K562 (cell line): ENCODE results near the gene TRIM34.

Experiments used
- CEBPB ChIP-seq: fragments of 450-650 bp; IDR thresholded peaks from 2 replicates; pipeline ENCODE4 v1.6.1; 2016; ENCODE audit warnings: missing genetic modification characterization, missing compliant biosample characterization
- KAT8 ChIP-seq: fragments of 450-650 bp; IDR thresholded peaks from 2 replicates; pipeline ENCODE4 v1.6.1; 2016; ENCODE audit warnings: low read depth, mild to moderate bottlenecking
- RAD21 ChIP-seq, 2 experiments: fragments of 250-450 bp in 1 of 2; fragments of 450-650 bp in 1 of 2; sonication (Bioruptor Pico) in 1 of 2; formaldehyde crosslinking in 1 of 2; IDR thresholded peaks in 1 of 2; conservative IDR thresholded peaks in 1 of 2; 2 replicates each; pipeline versions ENCODE4 v1.4.0 to v1.8.0; 2020 to 2022; ENCODE audit warnings: mild to moderate bottlenecking in 2 of 2, moderate library complexity in 1 of 2
- USF2 ChIP-seq: sonication (generic); formaldehyde crosslinking; IDR thresholded peaks from 2 replicates; pipeline ENCODE4 v1.5.0; 2020; ENCODE audit warnings: missing genetic modification reagents

GRCh38 chr11:5688482-5688881 lies 63.7 kb downstream of the TRIM34 start:
- TF ChIP-seq KAT8 (no peak), CEBPB (tag) (0 out of 2 replicates have a peak, but pooled peaks have one; percentile 47), RAD21 (CRISPR knock-in tag; conservative IDR thresholded peaks at IDR 0.05 in 1 of 2, IDR thresholded peaks at IDR 0.05 in 1 of 2) (no peak), USF2 (CRISPR knock-in tag) (no peak)
